GM23248 (cell line): ENCODE data around the gene ZNF326. TPM values are rescaled to one million over a fixed set of nuclear protein-coding genes. Genes with fewer than 3 reads are reported as not detected.
A peak's percentile ranks its signal among the peaks of the same experiment; 100 is the strongest.

Source experiments
- DNase-seq: peaks from one replicate; pipeline ENCODE4 v3.0.0-alpha.2; 2015
- H2AFZ ChIP-seq: fragments of 200-600 bp; sonication (generic); 2 replicates; pipeline ENCODE4 v1.6.1; 2016; ENCODE audit warnings: antibody characterized with exemption
- H3F3A ChIP-seq: fragments of 200-600 bp; sonication (generic); 2 replicates; pipeline ENCODE4 v1.6.1; 2016; ENCODE audit warnings: mild to moderate bottlenecking, antibody characterized with exemption, mixed run types; ENCODE audit not compliant: insufficient read depth
- H3K27ac ChIP-seq: fragments of 200-600 bp; sonication (generic); 2 replicates; pipeline ENCODE4 v1.5.1; 2016; ENCODE audit warnings: mild to moderate bottlenecking
- H3K27me3 ChIP-seq: fragments of 200-600 bp; sonication (generic); replicated peaks from 2 replicates; pipeline ENCODE4 v1.6.1; 2016; ENCODE audit warnings: mild to moderate bottlenecking; ENCODE audit not compliant: insufficient read depth
- H3K36me3 ChIP-seq: fragments of 200-600 bp; sonication (generic); 2 replicates; pipeline ENCODE4 v1.6.1; 2016; ENCODE audit warnings: low read depth, mild to moderate bottlenecking
- H3K4me1 ChIP-seq: fragments of 200-600 bp; sonication (generic); 2 replicates; pipeline ENCODE4 v1.6.1; 2016; ENCODE audit warnings: mild to moderate bottlenecking; ENCODE audit not compliant: insufficient read depth
- H3K4me2 ChIP-seq: fragments of 200-600 bp; sonication (generic); one replicate; pipeline ENCODE4 v1.6.1; 2016; ENCODE audit warnings: mild to moderate bottlenecking; ENCODE audit not compliant: unreplicated experiment
- H3K4me3 ChIP-seq: fragments of 200-600 bp; sonication (generic); 2 replicates; pipeline ENCODE4 v1.5.1; 2016; ENCODE audit warnings: mild to moderate bottlenecking
- H3K79me2 ChIP-seq: fragments of 200-600 bp; sonication (generic); 2 replicates; pipeline ENCODE4 v1.6.1; 2016; ENCODE audit warnings: mild to moderate bottlenecking; ENCODE audit not compliant: insufficient read depth
- H3K9ac ChIP-seq: fragments of 200-600 bp; sonication (generic); 2 replicates; pipeline ENCODE4 v1.6.1; 2016; ENCODE audit warnings: mild to moderate bottlenecking
- H3K9me2 ChIP-seq: fragments of 200-600 bp; sonication (generic); 2 replicates; pipeline ENCODE4 v1.6.1; 2016; ENCODE audit warnings: mixed run types, mild to moderate bottlenecking, moderate library complexity; ENCODE audit not compliant: insufficient read depth
- H3K9me3 ChIP-seq: fragments of 200-600 bp; sonication (generic); one replicate; pipeline ENCODE4 v1.6.1; 2017; ENCODE audit warnings: low read depth
- H4K20me1 ChIP-seq: fragments of 200-600 bp; sonication (generic); 2 replicates; pipeline ENCODE4 v1.6.0; 2016; ENCODE audit not compliant: insufficient read depth
- EZH2 ChIP-seq: fragments of 200-600 bp; sonication (generic); IDR thresholded peaks from 2 replicates; pipeline ENCODE4 v1.6.1; 2018; ENCODE audit warnings: antibody characterized with exemption, mild to moderate bottlenecking; ENCODE audit not compliant: insufficient read depth, poor library complexity, severe bottlenecking
- EZH2phosphoT487 ChIP-seq: fragments of 200-600 bp; sonication (generic); IDR thresholded peaks from 2 replicates; pipeline ENCODE4 v1.6.1; 2018; ENCODE audit warnings: antibody characterized with exemption, moderate library complexity, mild to moderate bottlenecking, low read depth; ENCODE audit not compliant: insufficient read depth
- WGBS, 2 experiments: methylation state at CpG; one replicate each; pipeline ENCODE4 v1.1.6; 2015 to 2017; ENCODE audit warnings: low lambda C conversion rate in 2 of 2, low coverage in 1 of 2; ENCODE audit errors: missing lambda C conversion rate in 2 of 2; 5-methylcytosine and 5-hydroxymethylcytosine counted together
- in situ Hi-C: fragments of 300-500 bp; cut with MboI; formaldehyde crosslinking; loops from 2 replicates; pipeline ENCODE4 v1.15.0; 2020
- polyA plus RNA-seq: library from polyadenylated mRNA; unstranded; fragments of >200 nt; fragmentation: Nextera tagmentation; extraction: Ambion mirVana; gene quantifications from 2 replicates; pipeline ENCODE4 v1.2.1, GENCODE V29; 2016
- total RNA-seq: library from RNA; depleted of rRNA; stranded (reverse); fragments of >200 nt; shearing (Covaris generic); gene quantifications from 2 replicates; pipeline ENCODE4 v1.2.3, GENCODE V29; 2014

The ZNF326 gene
- total and polyA plus RNA-seq, 2 experiments from 2014 or later, result 5.2 to 17.7 TPM

- H3K4me2 ChIP-seq, result no peak overlapping the region
- no peaks in the 10 kb centered on the region for H3K36me3 ChIP-seq
- peaks cover 31% of the 10 kb centered on the region for H3K4me1 ChIP-seq
- H3K9me3 ChIP-seq, result no peaks in the 10 kb centered on the region
- 93 to 96% methylated on average over 8 of the region's 8 CpGs for WGBS, 2 experiments
- H3K9me2 ChIP-seq, result no peaks in the 10 kb centered on the region
- H3K9ac ChIP-seq, result no peak overlapping the region
- TF ChIP-seq EZH2 (no peak), EZH2phosphoT487 (no peak)
- no peak overlapping the region for H3K4me3 ChIP-seq
- H2AFZ ChIP-seq, result no peak overlapping the region
- in situ Hi-C loops, result no loop called here
- no peak overlapping the region for H3K27ac ChIP-seq
- no peaks in the 10 kb centered on the region for H3K27me3 ChIP-seq
- H3K79me2 ChIP-seq, result no peaks in the 10 kb centered on the region
- no peak for DNase-seq
- H4K20me1 ChIP-seq, result no peaks in the 10 kb centered on the region
- peaks cover 17% of the 10 kb centered on the region; the same call in 1 of the 2 replicates for H3F3A ChIP-seq
These were observed 21.3 kb upstream of the ZNF326 start for GRCh38 chr1:89973471-89974127.

- H3K27ac ChIP-seq, result peak overlapping the region; percentile 60
- no peaks in the 10 kb centered on the region for H3K79me2 ChIP-seq
- no peaks in the 10 kb centered on the region for H3K36me3 ChIP-seq
- no peaks in the 10 kb centered on the region for H4K20me1 ChIP-seq
- no peaks in the 10 kb centered on the region for H3K9me2 ChIP-seq
- no peaks in the 10 kb centered on the region for H3K27me3 ChIP-seq
- H3F3A ChIP-seq, result peaks cover 17% of the 10 kb centered on the region; the same call in 1 of the 2 replicates
- 91 to 99% methylated on average over 4 of the region's 4 CpGs for WGBS, 2 experiments
- in situ Hi-C loops, result no loop called here
- no peak for TF ChIP-seq EZH2
- TF ChIP-seq EZH2phosphoT487, result no peak
- H2AFZ ChIP-seq, result peak overlapping the region; percentile 70; the same call in 1 of the 2 replicates
- H3K9me3 ChIP-seq, result no peaks in the 10 kb centered on the region
- 0 out of 2 replicates have a peak overlapping the region, but pooled peaks have one; percentile 41 for H3K4me3 ChIP-seq
- H3K9ac ChIP-seq, result no peak overlapping the region
- peak overlapping the region; percentile 58 for H3K4me2 ChIP-seq
- H3K4me1 ChIP-seq, result peaks cover 38% of the 10 kb centered on the region
- no peak for DNase-seq
These were observed 20.7 kb upstream of the ZNF326 start for GRCh38 chr1:89974256-89974655.

- H3K79me2 ChIP-seq, result no peaks in the 10 kb centered on the region
- H4K20me1 ChIP-seq, result no peaks in the 10 kb centered on the region
- H3K27ac ChIP-seq, result peak overlapping the region; percentile 60
- H3K36me3 ChIP-seq, result no peaks in the 10 kb centered on the region
- H3K27me3 ChIP-seq, result no peaks in the 10 kb centered on the region
- H3K4me3 ChIP-seq, result peak overlapping the region; percentile 41
- H3K4me2 ChIP-seq, result peak overlapping the region; percentile 58
- TF ChIP-seq EZH2 (no peak), EZH2phosphoT487 (no peak)
- 51 to 64% methylated on average over 4 of the region's 4 CpGs for WGBS, 2 experiments
- peak overlapping the region; percentile 70 for H2AFZ ChIP-seq
- H3K9me2 ChIP-seq, result no peaks in the 10 kb centered on the region
- no peaks in the 10 kb centered on the region for H3K9me3 ChIP-seq
- H3K4me1 ChIP-seq, result peaks cover 39% of the 10 kb centered on the region
- H3K9ac ChIP-seq, result peak overlapping the region; percentile 57
- DNase-seq, result peak; percentile 66
- in situ Hi-C loops, result loop anchor here (25.0 kb wide), 1 partner anchor 338 kb away; the partner anchor contains the start of gene LRRC8C
- H3F3A ChIP-seq, result peaks cover 17% of the 10 kb centered on the region; the same call in 1 of the 2 replicates
These were observed 20.0 kb upstream of the ZNF326 start for GRCh38 chr1:89974696-89975470.

GRCh38 chr1:89975540-89976125 lies 19.3 kb upstream of the ZNF326 start:
- H2AFZ ChIP-seq, result no peak overlapping the region; the same call in 1 of the 2 replicates
- peaks cover 17% of the 10 kb centered on the region; the same call in 1 of the 2 replicates for H3F3A ChIP-seq
- no peaks in the 10 kb centered on the region for H3K9me2 ChIP-seq
- WGBS, 2 experiments, result 57 to 60% methylated on average over 4 of the region's 4 CpGs
- peak; percentile 29 for DNase-seq
- no peak overlapping the region for H3K9ac ChIP-seq
- H3K27ac ChIP-seq, result peak overlapping the region; percentile 60
- H3K27me3 ChIP-seq, result no peaks in the 10 kb centered on the region
- H3K79me2 ChIP-seq, result no peaks in the 10 kb centered on the region
- H3K4me2 ChIP-seq, result peak overlapping the region; percentile 58
- H4K20me1 ChIP-seq, result no peaks in the 10 kb centered on the region
- no peaks in the 10 kb centered on the region for H3K9me3 ChIP-seq
- H3K4me3 ChIP-seq, result no peak overlapping the region
- no peaks in the 10 kb centered on the region for H3K36me3 ChIP-seq
- peaks cover 39% of the 10 kb centered on the region for H3K4me1 ChIP-seq
- no peak for TF ChIP-seq EZH2phosphoT487
- TF ChIP-seq EZH2, result no peak
- in situ Hi-C loops, result loop anchor here (25.0 kb wide), 1 partner anchor 338 kb away; the partner anchor contains the start of gene LRRC8C
